Measurements from ENCODE around the gene PTRHD1.

GRCh38 chr2:24831221-24832072, 38.3 kb upstream of the PTRHD1 start:
- TF ChIP-seq CTCF (IDR thresholded peaks at IDR 0.05) = no peak
- no peak for TF ChIP-seq POLR2AphosphoS5 (IDR thresholded peaks at IDR 0.05)
- no peak for TF ChIP-seq POLR2A (IDR thresholded peaks at IDR 0.05)
